PC-9 (cell line): Measurements from ENCODE around the gene LIME1.

Experiments
- EZH2 ChIP-seq: fragments of 200-600 bp; sonication (generic); IDR thresholded peaks from 2 replicates; pipeline ENCODE4 v1.8.0; 2017; ENCODE audit warnings: antibody characterized with exemption, low read depth
- TF ChIP-seq, protein P1 (sequence below): fragments of 200-600 bp; sonication (generic); conservative IDR thresholded peaks from 2 replicates; pipeline ENCODE4 v1.6.1; 2017; ENCODE audit warnings: mixed run types, antibody characterized with exemption, mild to moderate bottlenecking, moderate library complexity

GRCh38 chr20:63704749-63705117 is 31.7 kb upstream of the LIME1 start:
- TF ChIP-seq, protein P1, sequence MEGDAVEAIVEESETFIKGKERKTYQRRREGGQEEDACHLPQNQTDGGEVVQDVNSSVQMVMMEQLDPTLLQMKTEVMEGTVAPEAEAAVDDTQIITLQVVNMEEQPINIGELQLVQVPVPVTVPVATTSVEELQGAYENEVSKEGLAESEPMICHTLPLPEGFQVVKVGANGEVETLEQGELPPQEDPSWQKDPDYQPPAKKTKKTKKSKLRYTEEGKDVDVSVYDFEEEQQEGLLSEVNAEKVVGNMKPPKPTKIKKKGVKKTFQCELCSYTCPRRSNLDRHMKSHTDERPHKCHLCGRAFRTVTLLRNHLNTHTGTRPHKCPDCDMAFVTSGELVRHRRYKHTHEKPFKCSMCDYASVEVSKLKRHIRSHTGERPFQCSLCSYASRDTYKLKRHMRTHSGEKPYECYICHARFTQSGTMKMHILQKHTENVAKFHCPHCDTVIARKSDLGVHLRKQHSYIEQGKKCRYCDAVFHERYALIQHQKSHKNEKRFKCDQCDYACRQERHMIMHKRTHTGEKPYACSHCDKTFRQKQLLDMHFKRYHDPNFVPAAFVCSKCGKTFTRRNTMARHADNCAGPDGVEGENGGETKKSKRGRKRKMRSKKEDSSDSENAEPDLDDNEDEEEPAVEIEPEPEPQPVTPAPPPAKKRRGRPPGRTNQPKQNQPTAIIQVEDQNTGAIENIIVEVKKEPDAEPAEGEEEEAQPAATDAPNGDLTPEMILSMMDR = no peak
- no peak for TF ChIP-seq EZH2
